Dendritic cell treated with granulocyte-macrophage colony-stimulating factor and Interleukin-4, amounts not matched to agents 40 ng/mL and 50 ng/mL, for 4 days (primary cell): ENCODE results near the gene KCNJ2.
A peak's percentile ranks its signal among the peaks of the same experiment; 100 is the strongest.

Source experiments
- H3K27ac Mint-ChIP-seq: one replicate; pipeline ENCODE4 v1.8.0; 2022; ENCODE audit warnings: mild to moderate bottlenecking, mixed read lengths
- H3K27me3 Mint-ChIP-seq: one replicate; pipeline ENCODE4 v1.8.0; 2022; ENCODE audit warnings: mild to moderate bottlenecking, mixed read lengths
- H3K36me3 Mint-ChIP-seq: one replicate; pipeline ENCODE4 v1.8.0; 2022; ENCODE audit warnings: low read depth, mixed read lengths
- H3K4me1 Mint-ChIP-seq: one replicate; pipeline ENCODE4 v1.8.0; 2022; ENCODE audit warnings: low read depth, mixed read lengths
- H3K4me3 Mint-ChIP-seq: one replicate; pipeline ENCODE4 v1.8.0; 2022; ENCODE audit warnings: mild to moderate bottlenecking, moderate library complexity, mixed read lengths
- H3K9me3 Mint-ChIP-seq: one replicate; pipeline ENCODE4 v1.8.0; 2022; ENCODE audit warnings: mixed read lengths
- intact Hi-C: fragments of 100-400 bp; cut with micrococcal nuclease; formaldehyde crosslinking; loops from one replicate; pipeline ENCODE4 v1.15.0; 2022

KCNJ2 gene

DNA sequence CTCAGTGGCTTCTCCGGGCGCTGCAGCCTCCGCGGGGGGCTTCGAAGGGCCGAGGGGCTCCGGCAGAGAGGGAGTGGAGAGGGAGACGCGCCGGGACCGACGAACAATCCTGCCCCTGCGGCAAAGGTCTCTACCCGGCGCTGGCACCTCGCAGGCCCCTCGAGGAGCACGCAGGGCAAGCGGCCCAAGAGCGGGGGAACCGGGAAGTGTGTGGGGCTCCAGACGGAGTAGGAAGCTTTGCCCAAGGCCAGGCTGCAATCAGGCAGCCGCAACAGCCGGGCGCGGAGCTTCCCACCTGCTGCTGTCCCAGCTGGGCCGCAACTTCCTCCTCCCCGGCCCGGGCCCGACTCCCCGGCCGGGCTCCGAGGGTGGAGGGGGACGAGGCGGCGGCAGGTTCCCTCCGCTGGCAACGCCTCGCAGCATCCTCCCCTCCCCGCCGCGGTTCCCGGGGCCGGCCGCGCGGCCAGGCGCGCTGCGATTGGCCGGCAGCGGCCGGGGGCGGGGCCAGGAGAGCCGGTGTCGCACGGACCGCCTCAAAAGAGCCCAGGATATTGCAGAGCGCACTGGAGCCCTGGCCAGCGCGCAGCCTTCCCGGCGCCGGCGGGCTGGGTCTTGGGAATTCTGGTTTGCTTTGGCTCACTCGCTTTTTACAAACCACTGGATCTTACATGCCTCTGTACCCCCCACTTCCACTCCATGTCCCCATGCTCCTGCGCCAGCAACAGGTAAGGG lies at the start of gene KCNJ2:
KCNJ2 (plus strand) TSS at position 556 of the 732 bp plus-strand sequence. CDS start 5,508 bp downstream, outside the sequence.
- Mint-ChIP-seq H3K27ac (peak within 1 kb of the TSS; percentile 96), H3K4me1 (peaks cover 39% of the 10 kb centered on the region), H3K27me3 (peaks cover 4% of the 10 kb centered on the region), H3K36me3 (peaks cover 30% of the 10 kb centered on the region), H3K9me3 (no peaks in the 10 kb centered on the region), H3K4me3 (peak within 1 kb of the TSS; percentile 85)
- intact Hi-C loops, result loop anchor here (5.0 kb wide), 2 partner anchors 128 to 383 kb away; no protein-coding TSS in a partner anchor

DNA sequence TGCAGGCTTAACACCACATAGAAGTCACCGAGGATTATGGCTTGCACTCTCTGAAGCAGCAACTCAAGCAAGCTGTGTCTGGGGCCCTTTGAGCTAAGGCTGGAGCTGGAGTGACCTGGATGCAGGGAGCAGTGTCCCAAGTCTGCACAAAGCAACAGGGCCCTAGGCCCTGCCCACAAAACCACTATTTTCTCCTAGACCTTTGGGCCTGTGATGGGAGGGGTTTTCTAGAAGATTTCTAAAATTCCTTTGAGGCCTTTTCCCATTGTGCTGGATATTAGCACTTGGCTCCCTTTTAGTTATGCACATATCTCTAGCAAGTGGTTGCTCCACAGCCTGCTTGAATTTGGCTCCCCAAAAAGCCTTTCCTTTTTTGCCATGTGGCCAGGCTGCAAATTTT lies 49.8 kb upstream of the KCNJ2 start:
- peaks cover 3% of the 10 kb centered on the region for H3K27me3 Mint-ChIP-seq
- H3K4me1 Mint-ChIP-seq, result peaks cover 54% of the 10 kb centered on the region
- no peaks in the 10 kb centered on the region for H3K9me3 Mint-ChIP-seq
- no peak overlapping the region for H3K27ac Mint-ChIP-seq
- intact Hi-C loops, result no loop called here
- no peaks in the 10 kb centered on the region for H3K36me3 Mint-ChIP-seq
- no peak overlapping the region for H3K4me3 Mint-ChIP-seq

DNA sequence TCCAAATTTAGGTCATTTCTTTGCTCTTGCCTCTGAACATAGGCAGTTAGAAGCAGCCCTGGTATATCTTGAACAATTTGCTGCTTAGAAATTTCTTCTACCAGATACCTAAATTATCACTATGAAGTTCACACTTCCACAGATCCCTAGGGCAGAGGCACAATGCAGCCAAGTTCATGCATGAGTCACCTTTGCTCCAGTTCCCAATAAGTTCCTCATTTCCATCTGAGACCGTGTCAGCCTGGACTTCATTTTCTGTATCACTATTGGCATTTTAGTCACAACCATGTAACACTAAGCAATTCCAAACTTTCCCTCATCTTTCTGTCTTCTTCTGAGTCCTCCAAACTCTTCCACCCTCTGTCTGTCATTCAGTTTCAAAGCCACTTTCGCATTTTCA lies 49.3 kb upstream of the KCNJ2 start:
- Mint-ChIP-seq H3K4me3 (peak overlapping the region; percentile 8), H3K36me3 (no peaks in the 10 kb centered on the region), H3K9me3 (no peaks in the 10 kb centered on the region), H3K27ac (peak overlapping the region; percentile 3), H3K4me1 (peaks cover 59% of the 10 kb centered on the region), H3K27me3 (peaks cover 3% of the 10 kb centered on the region)
- intact Hi-C loops, result no loop called here

DNA sequence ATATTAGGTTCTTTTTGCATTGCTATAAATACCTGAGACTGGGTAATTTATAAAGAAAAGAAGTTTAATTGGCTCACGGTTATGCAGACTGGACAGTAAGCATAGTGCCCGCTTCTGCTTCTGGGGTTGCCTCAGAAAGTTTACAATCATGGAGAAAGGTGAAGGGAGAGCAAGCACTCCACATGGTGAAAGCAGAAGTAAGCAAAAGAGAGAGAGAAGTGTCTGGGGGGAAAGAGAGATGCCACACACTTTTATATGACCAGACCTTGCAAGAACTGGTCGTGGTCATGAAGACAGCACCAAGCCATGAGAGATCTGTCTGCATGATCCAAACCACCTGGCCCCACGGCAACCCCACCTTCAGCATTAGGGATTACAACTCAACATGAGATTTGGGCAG lies 48.9 kb upstream of the KCNJ2 start:
- Mint-ChIP-seq H3K4me3 (no peak overlapping the region), H3K27ac (peak overlapping the region; percentile 3), H3K36me3 (no peaks in the 10 kb centered on the region), H3K9me3 (no peaks in the 10 kb centered on the region), H3K27me3 (peaks cover 3% of the 10 kb centered on the region), H3K4me1 (peaks cover 59% of the 10 kb centered on the region)
- intact Hi-C loops, result no loop called here

DNA sequence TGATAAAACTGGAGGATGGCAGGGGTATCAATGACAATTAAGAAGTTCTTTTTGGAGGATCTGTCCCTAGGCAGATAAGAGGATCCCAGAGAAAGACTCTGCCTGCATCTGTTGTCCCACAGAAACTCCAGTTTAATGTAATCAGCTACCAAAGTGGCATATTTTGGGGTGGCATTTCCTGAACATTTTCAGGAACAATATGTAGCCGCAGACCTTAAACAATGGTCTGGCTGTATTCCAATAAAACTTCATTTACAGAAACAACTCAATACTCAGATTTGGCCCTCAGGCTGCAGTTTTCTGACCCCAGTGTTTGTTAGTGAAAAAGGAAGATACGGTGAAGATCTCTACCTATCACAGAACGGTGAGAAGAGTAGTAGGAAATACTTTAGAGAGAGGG lies 48.2 kb upstream of the KCNJ2 start:
- H3K27ac Mint-ChIP-seq, result no peak overlapping the region
- H3K4me1 Mint-ChIP-seq, result peaks cover 59% of the 10 kb centered on the region
- no peak overlapping the region for H3K4me3 Mint-ChIP-seq
- no peaks in the 10 kb centered on the region for H3K9me3 Mint-ChIP-seq
- intact Hi-C loops, result no loop called here
- H3K36me3 Mint-ChIP-seq, result no peaks in the 10 kb centered on the region
- H3K27me3 Mint-ChIP-seq, result peaks cover 3% of the 10 kb centered on the region

DNA sequence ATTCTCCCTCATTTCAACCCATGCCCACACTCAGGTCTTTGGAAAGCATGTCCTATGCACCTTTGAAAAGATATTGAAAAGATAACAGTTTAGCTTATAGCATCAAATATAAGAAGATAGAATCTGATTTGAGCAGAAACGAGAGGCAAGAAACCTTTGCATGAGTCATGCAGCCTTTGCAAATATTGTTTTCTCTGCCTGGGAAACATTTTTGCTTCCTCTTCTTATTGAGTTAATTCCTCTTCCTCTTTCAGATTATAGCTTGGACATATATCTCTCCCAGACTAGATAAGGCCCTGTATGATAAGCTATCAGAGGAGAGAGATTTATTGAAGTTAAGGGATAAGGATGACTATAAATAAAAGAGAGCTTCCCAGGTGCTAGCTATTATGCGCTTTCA lies 46.1 kb upstream of the KCNJ2 start:
- Mint-ChIP-seq H3K27me3 (peaks cover 3% of the 10 kb centered on the region), H3K27ac (no peak overlapping the region)

DNA sequence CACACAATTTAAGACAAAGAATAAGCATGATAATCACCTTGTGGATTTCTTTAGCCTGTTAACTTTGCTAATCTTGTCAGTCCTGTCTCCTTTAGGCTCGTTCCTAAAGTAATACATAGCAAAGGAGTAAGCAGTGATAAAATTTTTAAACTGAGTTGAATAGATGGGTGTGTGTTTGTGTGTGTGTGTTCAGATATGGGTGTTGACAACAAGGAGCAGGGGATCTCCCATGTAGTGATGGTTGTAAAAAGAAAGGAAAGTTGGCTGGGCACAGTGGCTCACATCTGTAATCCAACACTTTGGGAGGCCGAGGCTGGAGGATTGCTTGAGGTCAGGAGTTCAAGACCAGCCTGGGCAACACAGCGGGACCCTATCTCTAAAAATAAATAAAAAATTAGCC lies 44.6 kb upstream of the KCNJ2 start:
- Mint-ChIP-seq H3K27ac (no peak overlapping the region), H3K9me3 (peaks cover 8% of the 10 kb centered on the region), H3K36me3 (no peaks in the 10 kb centered on the region), H3K4me3 (no peak overlapping the region), H3K4me1 (peaks cover 51% of the 10 kb centered on the region), H3K27me3 (peaks cover 3% of the 10 kb centered on the region)
- intact Hi-C loops, result no loop called here

More for the DNA sequence above, 46.1 kb upstream of the KCNJ2 start:
- intact Hi-C loops, result no loop called here
- Mint-ChIP-seq H3K4me3 (no peak overlapping the region), H3K36me3 (no peaks in the 10 kb centered on the region), H3K9me3 (no peaks in the 10 kb centered on the region), H3K4me1 (peaks cover 59% of the 10 kb centered on the region)

DNA sequence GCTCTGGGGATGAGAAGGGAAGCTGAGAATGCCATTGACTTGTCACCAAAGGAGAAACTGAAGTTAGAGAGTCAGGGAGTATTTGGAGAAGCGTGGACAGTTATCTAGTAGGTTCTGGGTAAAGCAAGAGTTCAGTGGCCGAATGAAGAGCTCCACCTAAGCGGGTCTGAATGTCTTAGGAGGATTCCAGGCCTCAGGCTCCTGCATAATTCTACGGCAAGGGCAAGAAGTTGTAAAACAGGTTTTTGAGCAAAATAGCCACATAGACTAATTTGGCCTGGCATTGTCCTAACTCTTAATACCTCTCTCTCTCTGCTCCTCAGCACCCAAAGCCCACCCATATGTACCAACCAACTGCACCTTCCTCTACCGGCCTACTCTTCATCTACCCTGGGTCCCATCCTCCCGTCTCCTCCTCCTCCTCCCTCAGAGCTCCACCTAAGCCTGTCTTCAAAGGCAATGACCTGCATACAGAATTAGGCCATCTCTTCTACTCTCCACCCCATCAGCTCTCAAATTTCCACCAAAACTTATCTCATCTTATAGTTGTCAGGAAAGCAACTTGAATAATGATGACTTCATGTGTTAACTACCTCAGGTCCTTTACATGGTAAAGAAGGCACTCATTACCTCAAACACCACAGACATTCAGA lies 42.0 kb upstream of the KCNJ2 start:
- H3K27me3 Mint-ChIP-seq, result peaks cover 2% of the 10 kb centered on the region
- no peak overlapping the region for H3K4me3 Mint-ChIP-seq
- intact Hi-C loops, result no loop called here
- peaks cover 13% of the 10 kb centered on the region for H3K9me3 Mint-ChIP-seq
- no peak overlapping the region for H3K27ac Mint-ChIP-seq
- H3K36me3 Mint-ChIP-seq, result no peaks in the 10 kb centered on the region
- H3K4me1 Mint-ChIP-seq, result peaks cover 27% of the 10 kb centered on the region

DNA sequence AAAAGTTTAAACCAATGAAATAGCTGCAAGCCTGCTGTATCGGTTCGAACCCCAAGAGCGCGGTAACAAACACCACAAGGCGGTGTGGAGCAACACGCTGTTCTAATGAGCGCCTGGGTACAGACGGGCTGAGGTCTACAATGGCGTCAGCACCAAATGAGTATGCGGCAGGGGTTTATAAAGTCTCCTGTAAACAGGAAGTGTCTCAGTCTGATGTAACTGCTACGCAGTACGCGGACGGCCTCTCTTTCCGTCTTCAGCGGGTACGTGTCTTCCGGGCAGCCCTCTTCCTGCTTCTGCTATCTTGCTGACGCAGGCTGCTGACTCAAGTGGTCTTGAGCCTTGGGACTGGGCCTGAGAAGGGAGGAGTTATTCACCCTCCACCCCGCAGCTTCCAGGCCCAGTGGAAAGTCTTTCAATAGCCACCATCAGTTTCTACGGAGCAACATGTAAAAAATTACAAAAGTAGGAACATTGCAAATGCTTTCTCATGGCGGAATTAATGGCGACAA lies 40.5 kb upstream of the KCNJ2 start:
- Mint-ChIP-seq H3K4me1 (peaks cover 12% of the 10 kb centered on the region), H3K4me3 (no peak overlapping the region), H3K27ac (no peak overlapping the region), H3K9me3 (peaks cover 16% of the 10 kb centered on the region), H3K27me3 (peaks cover 2% of the 10 kb centered on the region), H3K36me3 (no peaks in the 10 kb centered on the region)
- intact Hi-C loops, result no loop called here

DNA sequence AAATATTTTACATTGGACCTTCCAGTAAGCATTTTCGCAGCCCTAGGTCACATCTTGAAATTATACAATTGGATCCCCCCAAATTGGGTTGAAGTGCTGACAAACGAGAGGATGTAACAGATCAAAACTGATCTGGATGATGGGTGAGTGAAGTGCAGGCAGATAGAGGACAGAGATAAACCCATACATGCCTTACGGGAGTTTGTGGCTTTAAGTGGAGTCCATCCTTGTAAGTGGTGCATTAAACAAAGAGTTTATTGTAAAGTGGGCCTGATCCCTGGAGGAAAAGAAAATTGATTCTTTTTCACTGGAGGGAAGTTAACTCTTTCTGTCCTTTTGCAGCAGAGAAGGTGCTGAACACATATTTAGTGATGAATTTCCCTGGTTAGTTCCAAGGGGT lies 39.0 kb upstream of the KCNJ2 start:
- intact Hi-C loops, result no loop called here
- Mint-ChIP-seq H3K36me3 (no peaks in the 10 kb centered on the region), H3K4me3 (no peak overlapping the region), H3K27ac (no peak overlapping the region), H3K4me1 (no peaks in the 10 kb centered on the region), H3K9me3 (peaks cover 16% of the 10 kb centered on the region), H3K27me3 (peaks cover 2% of the 10 kb centered on the region)

DNA sequence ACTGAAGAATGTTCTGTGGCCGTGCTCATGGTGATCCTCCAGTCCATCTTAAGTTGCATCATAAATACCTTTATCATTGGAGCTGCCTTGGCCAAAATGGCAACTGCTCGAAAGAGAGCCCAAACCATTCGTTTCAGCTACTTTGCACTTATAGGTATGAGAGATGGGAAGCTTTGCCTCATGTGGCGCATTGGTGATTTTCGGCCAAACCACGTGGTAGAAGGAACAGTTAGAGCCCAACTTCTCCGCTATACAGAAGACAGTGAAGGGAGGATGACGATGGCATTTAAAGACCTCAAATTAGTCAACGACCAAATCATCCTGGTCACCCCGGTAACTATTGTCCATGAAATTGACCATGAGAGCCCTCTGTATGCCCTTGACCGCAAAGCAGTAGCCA lies 36.8 kb upstream of the KCNJ2 start:
- no peaks in the 10 kb centered on the region for H3K4me1 Mint-ChIP-seq
- intact Hi-C loops, result no loop called here
- H3K27ac Mint-ChIP-seq, result no peak overlapping the region
- H3K27me3 Mint-ChIP-seq, result peaks cover 2% of the 10 kb centered on the region
- H3K4me3 Mint-ChIP-seq, result no peak overlapping the region
- H3K36me3 Mint-ChIP-seq, result no peaks in the 10 kb centered on the region
- peaks cover 16% of the 10 kb centered on the region for H3K9me3 Mint-ChIP-seq

DNA sequence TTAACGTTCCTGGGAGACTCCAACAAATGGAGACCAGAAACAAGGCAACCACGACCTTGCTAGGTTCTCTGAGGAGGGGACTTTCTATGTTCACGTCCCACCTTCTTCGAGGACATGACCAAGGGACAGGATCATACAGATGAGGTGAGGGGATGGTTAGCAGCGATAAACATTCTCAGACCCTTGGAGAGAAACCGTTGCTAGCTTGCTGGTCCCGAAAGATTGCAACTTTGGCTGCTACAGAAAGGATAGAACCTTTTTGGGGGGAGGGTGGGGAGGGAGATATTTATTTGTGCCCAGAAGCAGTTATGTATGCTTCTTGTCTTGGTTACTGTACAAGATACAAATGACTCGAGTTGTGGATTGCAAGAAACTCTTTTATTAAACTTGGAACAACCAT lies 35.3 kb upstream of the KCNJ2 start:
- Mint-ChIP-seq H3K4me3 (no peak overlapping the region), H3K36me3 (no peaks in the 10 kb centered on the region), H3K27me3 (peaks cover 2% of the 10 kb centered on the region), H3K9me3 (peaks cover 11% of the 10 kb centered on the region), H3K27ac (no peak overlapping the region), H3K4me1 (no peaks in the 10 kb centered on the region)
- intact Hi-C loops, result no loop called here

DNA sequence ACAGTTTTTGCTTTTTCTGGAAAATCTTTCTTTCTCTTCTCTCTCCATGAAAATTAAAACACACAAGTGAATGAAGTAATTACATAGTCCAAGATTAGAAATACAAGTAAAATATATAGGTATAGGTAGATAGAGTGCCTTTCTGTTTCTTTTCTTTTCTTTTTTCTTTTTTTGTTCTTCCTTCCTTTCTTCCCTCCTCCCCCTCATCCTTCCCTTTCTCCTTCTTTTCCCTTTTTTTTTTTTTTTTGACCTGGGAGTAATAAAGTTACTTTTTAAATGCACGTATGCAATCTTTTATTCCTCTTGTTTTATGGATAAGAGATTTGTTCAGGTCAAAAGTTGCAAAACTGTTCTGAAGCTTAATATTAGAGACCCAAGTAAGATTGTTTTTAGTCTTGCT lies 34.6 kb upstream of the KCNJ2 start:
- Mint-ChIP-seq H3K36me3 (no peaks in the 10 kb centered on the region), H3K9me3 (peaks cover 8% of the 10 kb centered on the region), H3K4me1 (no peaks in the 10 kb centered on the region), H3K4me3 (no peak overlapping the region), H3K27ac (no peak overlapping the region), H3K27me3 (peaks cover 4% of the 10 kb centered on the region)
- intact Hi-C loops, result no loop called here

DNA sequence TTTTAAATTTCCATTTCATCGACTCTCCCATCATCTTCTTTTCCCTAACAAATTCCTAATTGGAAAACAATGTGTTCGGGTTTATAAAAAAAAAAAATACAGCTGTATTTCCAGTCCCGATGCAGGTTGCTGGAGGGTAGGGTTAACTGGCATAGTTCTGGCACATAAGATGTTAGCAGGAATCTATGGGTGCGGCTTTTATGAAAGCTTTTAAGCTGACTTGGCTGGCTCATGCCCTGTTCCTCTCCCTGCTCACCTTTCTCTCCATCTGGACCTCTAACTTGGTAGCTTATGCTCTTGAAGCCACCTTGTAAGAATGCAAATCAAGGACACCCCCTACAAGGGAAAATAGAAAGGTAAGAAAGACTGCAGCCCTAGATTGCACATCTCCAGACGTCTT lies 33.2 kb upstream of the KCNJ2 start:
- intact Hi-C loops, result no loop called here
- Mint-ChIP-seq H3K27ac (no peak overlapping the region), H3K27me3 (peaks cover 2% of the 10 kb centered on the region), H3K36me3 (no peaks in the 10 kb centered on the region), H3K9me3 (peaks cover 8% of the 10 kb centered on the region), H3K4me1 (no peaks in the 10 kb centered on the region), H3K4me3 (no peak overlapping the region)
